Measurements from ENCODE around the gene SEC23B. TPM values are rescaled to one million over a fixed set of nuclear protein-coding genes. Genes with fewer than 3 reads are reported as not detected.
A peak's percentile ranks its signal among the peaks of the same experiment; 100 is the strongest.

SEC23B gene
- total RNA-seq, 1 experiment from 2014 or later, result 67.1 TPM

- Mint-ChIP-seq H3K27me3 (ENCODE audit: low read depth) (peaks cover 3% of the 10 kb centered on the region; the same call in 1 of the 2 replicates), H3K4me3 (no peak overlapping the region), H3K4me1 (peaks cover under 1% of the 10 kb centered on the region), H3K27ac (no peak overlapping the region), H3K36me3 (no peaks in the 10 kb centered on the region), H3K9me3 (no peaks in the 10 kb centered on the region)
- no peak for DNase-seq (ENCODE audit: low spot score)
- ChIA-PET POLR2A (no interaction called here), CTCF (no interaction called here)
- no peak for ATAC-seq
- no peak for TF ChIP-seq TP53 (CRISPR knock-in tag; IDR thresholded peaks at IDR 0.05)
- TF ChIP-seq ATF2 (CRISPR knock-in tag; IDR thresholded peaks at IDR 0.05; ENCODE audit: borderline replicate concordance, low read depth), result no peak
- TF ChIP-seq ZNF396 (CRISPR knock-in tag; IDR thresholded peaks at IDR 0.05; ENCODE audit: borderline replicate concordance), result no peak
- TF ChIP-seq ZNF121 (CRISPR knock-in tag; IDR thresholded peaks at IDR 0.05), result no peak
- no peak for TF ChIP-seq IRF1 (CRISPR knock-in tag; IDR thresholded peaks at IDR 0.05)
- no peak for TF ChIP-seq ZNF138 (CRISPR knock-in tag; conservative IDR thresholded peaks at IDR 0.05)
- no peak for TF ChIP-seq ZNF317 (CRISPR knock-in tag; IDR thresholded peaks at IDR 0.05; ENCODE audit: borderline replicate concordance, low read depth)
- no peak for TF ChIP-seq ERG (CRISPR knock-in tag; IDR thresholded peaks at IDR 0.05)
- TF ChIP-seq EMX1 (CRISPR knock-in tag; IDR thresholded peaks at IDR 0.05), result no peak
- TF ChIP-seq USF2 (CRISPR knock-in tag; IDR thresholded peaks at IDR 0.05), result no peak
- TF ChIP-seq ATF6 (CRISPR knock-in tag; IDR thresholded peaks at IDR 0.05), result no peak
- no peak for TF ChIP-seq FOXP1 (CRISPR knock-in tag; IDR thresholded peaks at IDR 0.05; ENCODE audit: borderline replicate concordance)
- TF ChIP-seq SP1 (CRISPR knock-in tag; conservative IDR thresholded peaks at IDR 0.05), result no peak
Observed at GRCh38 chr20:18580012-18580411, 72.3 kb downstream of the SEC23B start.

DNA sequence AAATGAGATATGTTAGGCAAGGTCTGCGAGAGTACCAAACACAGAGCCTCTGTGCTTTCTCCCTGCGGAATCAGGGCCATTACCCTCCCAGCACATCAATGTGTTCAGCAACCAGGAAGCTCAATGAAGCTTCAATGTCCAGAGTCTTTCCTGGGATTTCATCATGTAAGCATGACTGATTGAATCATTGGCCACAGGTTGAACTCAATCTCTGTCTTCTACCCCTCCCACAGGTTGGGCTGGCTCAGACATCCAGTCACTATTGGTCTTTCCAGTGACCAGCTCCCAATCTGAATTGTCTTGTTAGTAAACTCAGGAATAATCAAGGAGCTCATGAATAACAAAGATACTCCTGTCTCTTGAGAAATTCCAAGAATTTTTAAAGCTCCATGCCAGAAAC lies 77.4 kb downstream of the SEC23B start:
- DNase-seq (ENCODE audit: low spot score), result peak; percentile 31
- Mint-ChIP-seq H3K4me3 (no peak overlapping the region), H3K27ac (peak overlapping the region; percentile 32; the same call in 1 of the 2 replicates), H3K4me1 (peaks cover 21% of the 10 kb centered on the region), H3K36me3 (no peaks in the 10 kb centered on the region; the same call in 1 of the 2 replicates), H3K9me3 (peaks cover 4% of the 10 kb centered on the region), H3K27me3 (ENCODE audit: low read depth) (peaks cover 3% of the 10 kb centered on the region; the same call in 1 of the 2 replicates)
- peak; percentile 29 for ATAC-seq
- POLR2A ChIA-PET, result interaction anchor here (0.6 to 1.2 kb wide), 4 partner anchors 10 to 1984 kb away, joined by 3 to 11 read pairs (median 5); partner anchors contain the start of genes DZANK1, POLR3F and SEC23B
- CTCF ChIA-PET, result interaction anchor here (0.6 to 1.1 kb wide), 2 partner anchors 9 to 78 kb away, joined by 3 to 4 read pairs; partner anchors contain the start of gene SEC23B
- TF ChIP-seq GRHL2 (CRISPR knock-in tag; IDR thresholded peaks at IDR 0.05; ENCODE audit: insufficient replicate concordance, severe bottlenecking) (no peak), GABPB1 (CRISPR knock-in tag; IDR thresholded peaks at IDR 0.05) (peak; percentile 99)

Data from WTC11 (cell line).